Liver (tissue), 3 donors: ENCODE measurements around the gene NDUFS2.

Experiments
- CTCF ChIP-seq: fragments of 150-350 bp; IDR thresholded peaks from 2 replicates; pipeline ENCODE4 v1.5.1; 2017; ENCODE audit warnings: improper control_type of control experiment, low read depth, low read length; ENCODE audit not compliant: missing input control
- GABPA ChIP-seq, 2 donors: IDR thresholded peaks in 1 of 2; conservative IDR thresholded peaks in 1 of 2; 2 replicates each; pipeline ENCODE4 v1.6.1; 2016; ENCODE audit warnings: antibody characterized with exemption in 2 of 2, mild to moderate bottlenecking in 1 of 2, moderate library complexity in 1 of 2
- TAF1 ChIP-seq: conservative IDR thresholded peaks from 2 replicates; pipeline ENCODE4 v1.6.1; 2016; ENCODE audit warnings: antibody characterized with exemption, mild to moderate bottlenecking
- donor health status: healthy.
- donor health status: healthy.

- no peak for TF ChIP-seq TAF1
- no peak for TF ChIP-seq GABPA (IDR thresholded peaks at IDR 0.05 in 1 of 2, conservative IDR thresholded peaks at IDR 0.05 in 1 of 2)
- no peak for TF ChIP-seq CTCF
Observed at GRCh38 chr1:161222175-161223019, 20.2 kb downstream of the NDUFS2 start.
